RWPE1 (cell line): ENCODE data around the gene CADM2.

ENCODE experiments used
- CTCF ChIA-PET: fragments of 350-600 bp; sonication (Branson Sonifier 250); formaldehyde crosslinking; extraction: SDS; loops from one replicate; lab custom pipeline; 2021; lab: Yijun Ruan, JAX
- POLR2A ChIA-PET: fragments of 400-600 bp; formaldehyde crosslinking; extraction: SDS; loops from one replicate; lab custom pipeline; 2020; ENCODE audit warnings: antibody characterized with exemption; ENCODE audit not compliant: low non-redundant PET; lab: Yijun Ruan, JAX
- DNase-seq: peaks from one replicate; pipeline ENCODE4 v3.0.0; 2012; ENCODE audit warnings: low spot score
- H3K27ac ChIP-seq: fragments of 450-650 bp; 2 replicates; pipeline ENCODE4 v1.5.1; 2017
- TF ChIP-seq, protein P1 (sequence below): fragments of 450-650 bp; conservative IDR thresholded peaks from 2 replicates; pipeline ENCODE4 v1.5.1; 2017; ENCODE audit warnings: low read depth, mild to moderate bottlenecking

Gene CADM2

DNA sequence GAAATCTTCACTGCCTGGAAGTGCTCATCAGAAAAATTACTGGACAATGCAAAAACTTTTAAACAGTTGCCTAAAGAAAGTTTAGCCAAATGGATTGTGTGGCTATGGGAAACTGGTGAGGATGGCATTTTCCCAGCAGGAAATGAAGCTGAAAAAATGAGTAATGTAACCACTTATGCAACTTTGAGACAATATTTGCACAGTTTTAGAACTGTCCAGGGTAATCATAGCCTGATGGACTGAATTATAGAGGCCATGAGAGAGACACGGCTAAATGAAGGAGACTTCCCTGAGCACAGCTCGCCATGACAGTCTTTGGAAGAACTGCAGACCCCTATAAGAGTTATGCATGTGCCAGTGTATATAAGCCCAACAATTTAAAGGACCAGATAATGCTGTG is 1150.6 kb downstream of the CADM2 start:
- no peak for DNase-seq
- ChIA-PET CTCF (no interaction called here), POLR2A (no interaction called here)
- TF ChIP-seq, protein P1, sequence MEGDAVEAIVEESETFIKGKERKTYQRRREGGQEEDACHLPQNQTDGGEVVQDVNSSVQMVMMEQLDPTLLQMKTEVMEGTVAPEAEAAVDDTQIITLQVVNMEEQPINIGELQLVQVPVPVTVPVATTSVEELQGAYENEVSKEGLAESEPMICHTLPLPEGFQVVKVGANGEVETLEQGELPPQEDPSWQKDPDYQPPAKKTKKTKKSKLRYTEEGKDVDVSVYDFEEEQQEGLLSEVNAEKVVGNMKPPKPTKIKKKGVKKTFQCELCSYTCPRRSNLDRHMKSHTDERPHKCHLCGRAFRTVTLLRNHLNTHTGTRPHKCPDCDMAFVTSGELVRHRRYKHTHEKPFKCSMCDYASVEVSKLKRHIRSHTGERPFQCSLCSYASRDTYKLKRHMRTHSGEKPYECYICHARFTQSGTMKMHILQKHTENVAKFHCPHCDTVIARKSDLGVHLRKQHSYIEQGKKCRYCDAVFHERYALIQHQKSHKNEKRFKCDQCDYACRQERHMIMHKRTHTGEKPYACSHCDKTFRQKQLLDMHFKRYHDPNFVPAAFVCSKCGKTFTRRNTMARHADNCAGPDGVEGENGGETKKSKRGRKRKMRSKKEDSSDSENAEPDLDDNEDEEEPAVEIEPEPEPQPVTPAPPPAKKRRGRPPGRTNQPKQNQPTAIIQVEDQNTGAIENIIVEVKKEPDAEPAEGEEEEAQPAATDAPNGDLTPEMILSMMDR = no peak
- H3K27ac ChIP-seq = no peak overlapping the region
